Keratinocyte (primary cell): ENCODE measurements around the gene NMRAL1. TPM values are rescaled to one million over a fixed set of nuclear protein-coding genes. Genes with fewer than 3 reads are reported as not detected.

Source experiments
- DNase-seq: peaks from one replicate; pipeline ENCODE4 v3.0.0-alpha.2; 2011; ENCODE audit warnings: low read depth, missing footprints, low spot score
- FAIRE-seq: peaks from 2 replicates; lab custom pipeline; 2011; peaks lifted over from hg19 to GRCh38; lab: Jason Lieb, UNC
- H2AFZ ChIP-seq: 2 replicates; pipeline ENCODE4 v1.6.0; 2012; ENCODE audit warnings: low read length, control low read depth, inconsistent platforms; ENCODE audit not compliant: control insufficient read depth
- H3K27ac ChIP-seq: 2 replicates; pipeline ENCODE4 v1.5.1; 2011; ENCODE audit warnings: low read length; ENCODE audit not compliant: control insufficient read depth, insufficient read depth
- H3K27me3 ChIP-seq: 3 replicates; pipeline ENCODE4 v1.6.0; 2011; ENCODE audit warnings: low read length; ENCODE audit not compliant: control insufficient read depth, insufficient read depth; ENCODE audit errors: extremely low read depth
- H3K36me3 ChIP-seq, 2 experiments: 2 replicates in 1 of 2; 3 replicates in 1 of 2; pipeline ENCODE4 v1.5.1; 2011; ENCODE audit warnings: low read length in 2 of 2, mild to moderate bottlenecking in 1 of 2; ENCODE audit not compliant: control insufficient read depth in 2 of 2, insufficient read depth in 2 of 2; ENCODE audit errors: extremely low read depth in 1 of 2
- H3K4me1 ChIP-seq: 3 replicates; pipeline ENCODE4 v1.5.1; 2011; ENCODE audit warnings: low read length; ENCODE audit not compliant: control insufficient read depth, insufficient read depth; ENCODE audit errors: extremely low read depth
- H3K4me2 ChIP-seq: 3 replicates; pipeline ENCODE4 v1.6.0; 2011; ENCODE audit warnings: low read depth, low read length; ENCODE audit not compliant: control insufficient read depth, insufficient read depth; ENCODE audit errors: extremely low read depth
- H3K4me3 ChIP-seq, 3 experiments: fragments of 200-600 bp in 1 of 3; sonication (generic) in 1 of 3; 2 replicates in 2 of 3; 3 replicates in 1 of 3; pipeline ENCODE4 v1.5.1; 2011 to 2016; ENCODE audit warnings: low read length in 3 of 3, mild to moderate bottlenecking in 3 of 3, control low read depth in 2 of 3, inconsistent platforms in 1 of 3, low read depth in 1 of 3, mixed read lengths in 1 of 3, mixed run types in 1 of 3, moderate library complexity in 1 of 3; ENCODE audit not compliant: control insufficient read depth in 2 of 3, insufficient read depth in 2 of 3; ENCODE audit errors: extremely low read depth in 1 of 3
- H3K79me2 ChIP-seq: 2 replicates; pipeline ENCODE4 v1.6.0; 2012; ENCODE audit warnings: low read length; ENCODE audit not compliant: control insufficient read depth, insufficient read depth
- H3K9ac ChIP-seq: 3 replicates; pipeline ENCODE4 v1.6.0; 2011; ENCODE audit warnings: low read length; ENCODE audit not compliant: control insufficient read depth, insufficient read depth; ENCODE audit errors: extremely low read depth
- H3K9me1 ChIP-seq: 3 replicates; pipeline ENCODE4 v1.6.0; 2011; ENCODE audit warnings: low read length; ENCODE audit not compliant: control insufficient read depth, insufficient read depth; ENCODE audit errors: extremely low read depth
- H3K9me3 ChIP-seq: 2 replicates; pipeline ENCODE4 v1.5.1; 2012; ENCODE audit warnings: low read depth, low read length; ENCODE audit not compliant: control insufficient read depth
- H4K20me1 ChIP-seq: 3 replicates; pipeline ENCODE4 v1.6.0; 2011; ENCODE audit warnings: low read length; ENCODE audit not compliant: control insufficient read depth, insufficient read depth; ENCODE audit errors: extremely low read depth
- CTCF ChIP-seq, 3 experiments: IDR thresholded peaks in 1 of 3; conservative IDR thresholded peaks in 1 of 3; optimal IDR thresholded peaks in 1 of 3; 2 replicates in 2 of 3; 3 replicates in 1 of 3; pipeline versions ENCODE3 to v1.5.1; 2011; ENCODE audit warnings: low read length in 3 of 3, mild to moderate bottlenecking in 3 of 3, moderate library complexity in 2 of 3, control low read depth in 1 of 3, inconsistent platforms in 1 of 3; ENCODE audit not compliant: insufficient read depth in 2 of 3; ENCODE audit errors: extremely low read depth in 1 of 3
- EZH2 ChIP-seq: IDR thresholded peaks from one replicate; pipeline ENCODE4 v1.6.1; 2012; ENCODE audit warnings: inconsistent platforms, mild to moderate bottlenecking, low read length, moderate library complexity
- dilution Hi-C: fragments of 300-500 bp; cut with MboI; formaldehyde crosslinking; loops from one replicate; pipeline ENCODE4 v1.7.0; 2020; ENCODE audit warnings: low sequenced_read_pairs; ENCODE audit not compliant: extremely low pct_ligation_motif_present
- polyA plus RNA-seq, 5 experiments: library from polyadenylated mRNA; depleted of rRNA in 3 of 5; stranded (reverse) in 3 of 5; stranded (forward) in 1 of 5; unstranded in 1 of 5; fragments of >200 nt; gene quantifications; 1 replicate in 1 of 5; 2 replicates in 3 of 5; 3 replicates in 1 of 5; pipeline versions ENCODE4 v1.2.1 to v1.2.3, GENCODE V29; 2011 to 2012; ENCODE audit warnings: missing spikeins in 2 of 5, low read depth in 1 of 5, low replicate concordance in 1 of 5

The NMRAL1 gene
- polyA plus RNA-seq, 1 donor (not counting 4 experiments of a cell fraction or from before 2014, with no cell fraction given), result 39.5 TPM

GRCh38 chr16:4510747-4511426, 36.5 kb upstream of the NMRAL1 start:
- peaks cover 12% of the 10 kb centered on the region for H4K20me1 ChIP-seq
- H3K4me1 ChIP-seq, result peaks cover 8% of the 10 kb centered on the region
- no peak overlapping the region for H3K27ac ChIP-seq
- peaks cover 50 to 59% of the 10 kb centered on the region in 2 experiments for H3K36me3 ChIP-seq
- DNase-seq, result no peak
- TF ChIP-seq CTCF (optimal IDR thresholded peaks at IDR 0.05 in 1 of 3, IDR thresholded peaks at IDR 0.05 in 1 of 3, conservative IDR thresholded peaks at IDR 0.05 in 1 of 3; ENCODE audit: extremely low read depth in 1 of 3, insufficient read depth in 2 of 3, low read length in 3 of 3), result no peak
- no peak for TF ChIP-seq EZH2
- no peaks in the 10 kb centered on the region for H3K9me1 ChIP-seq
- H2AFZ ChIP-seq, result no peak overlapping the region
- H3K27me3 ChIP-seq, result no peaks in the 10 kb centered on the region
- H3K79me2 ChIP-seq, result peaks cover 35% of the 10 kb centered on the region
- H3K9me3 ChIP-seq, result no peaks in the 10 kb centered on the region
- no peak overlapping the region for H3K4me3 ChIP-seq
- no peak for FAIRE-seq
- no peak overlapping the region for H3K9ac ChIP-seq
- no peak overlapping the region for H3K4me2 ChIP-seq
- dilution Hi-C loops, result no loop called here

GRCh38 chr16:4510131-4510530, 35.7 kb upstream of the NMRAL1 start:
- dilution Hi-C loops, result no loop called here
- FAIRE-seq, result no peak
- H3K4me2 ChIP-seq, result no peak overlapping the region
- no peaks in the 10 kb centered on the region for H3K9me1 ChIP-seq
- no peak overlapping the region for H2AFZ ChIP-seq
- peaks cover 55 to 59% of the 10 kb centered on the region in 2 experiments for H3K36me3 ChIP-seq
- H3K27me3 ChIP-seq, result no peaks in the 10 kb centered on the region
- H3K4me3 ChIP-seq, result no peak overlapping the region
- no peak overlapping the region for H3K27ac ChIP-seq
- peaks cover 8% of the 10 kb centered on the region for H3K4me1 ChIP-seq
- peaks cover 39% of the 10 kb centered on the region for H3K79me2 ChIP-seq
- DNase-seq, result no peak
- no peak overlapping the region for H3K9ac ChIP-seq
- TF ChIP-seq CTCF (optimal IDR thresholded peaks at IDR 0.05 in 1 of 3, IDR thresholded peaks at IDR 0.05 in 1 of 3, conservative IDR thresholded peaks at IDR 0.05 in 1 of 3; ENCODE audit: extremely low read depth in 1 of 3, insufficient read depth in 2 of 3, low read length in 3 of 3), result no peak
- TF ChIP-seq EZH2, result no peak
- peaks cover 14% of the 10 kb centered on the region for H4K20me1 ChIP-seq
- no peaks in the 10 kb centered on the region for H3K9me3 ChIP-seq
